ENCODE data around the gene MT1G.
"Not testable (repeated sequence)": the region's sequence is repeated elsewhere in the genome, so short reads cannot be mapped to it uniquely, and the experiment has no call there.

- not testable (repeated sequence) for TF ChIP-seq ELF4, PKNOX1, ZNF384 (IDR thresholded peaks at IDR 0.05)
Observed at GRCh38 chr16:56672171-56672570, 4.3 kb upstream of the MT1G start.

Data from HEK293T (cell line).